ENCODE results near the gene SEMA4C. TPM values are rescaled to one million over a fixed set of nuclear protein-coding genes. Genes with fewer than 3 reads are reported as not detected.

Gene SEMA4C
- total RNA-seq (2011; cell fraction: chromatin; rRNA removed; ENCODE audit: low replicate concordance) = 229 and 466 TPM in 2 replicates
- 309 and 326 TPM in 2 replicates for total RNA-seq (2011; cell fraction: nucleolus; rRNA removed)
- 244 and 282 TPM in 2 replicates for total RNA-seq (2011; cell fraction: nucleoplasm; rRNA removed)
- total RNA-seq (2014; rRNA removed) (28.8 and 35.6 TPM in 2 replicates), total RNA-seq (2014; rRNA removed; fragmentation: Illumina TruSeq; extraction: Trizol) (7.3 and 9.5 TPM in 2 replicates), total RNA-seq (2015; rRNA removed; fragmentation: Illumina TruSeq; extraction: Trizol) (23.9 and 24.6 TPM in 2 replicates), total RNA-seq (2021) (45.2 and 54.4 TPM in 2 replicates), polyA plus RNA-seq (2011; rRNA removed) (59.7 and 110 TPM in 2 replicates), polyA plus RNA-seq (2014; fragmentation: Illumina TruSeq; extraction: Trizol) (21.8 and 29.4 TPM in 2 replicates), polyA plus RNA-seq (2014; fragmentation: Nextera tagmentation; extraction: Ambion mirVana) (under 1 TPM; 0.32 to 0.89 TPM), polyA plus RNA-seq (2014; rRNA removed) (35.5 and 36.2 TPM in 2 replicates), polyA minus RNA-seq (2011; rRNA and poly(A)+ RNA removed) (56.4 and 73.7 TPM in 2 replicates), Bru-seq, nascent RNA (percentile 82 among the genes with signal in this experiment), BruChase-seq, experiment 1, labeled RNA remaining after a 2-hour chase (percentile 82 among the genes with signal in this experiment), BruChase-seq, experiment 2, labeled RNA remaining after a 6-hour chase (percentile 90 among the genes with signal in this experiment)
- polyA plus RNA-seq (2011; cell fraction: cytosol; rRNA removed) = 50.2 and 68.3 TPM in 2 replicates
- polyA plus RNA-seq (2011; cell fraction: nucleus; rRNA removed) = 313 and 392 TPM in 2 replicates
- 39.1 and 59.5 TPM in 2 replicates for polyA plus RNA-seq (2012)
- 58.2 and 59.2 TPM in 2 replicates for polyA minus RNA-seq (2011; cell fraction: cytosol; rRNA and poly(A)+ RNA removed)
- polyA minus RNA-seq (2011; cell fraction: nucleus; rRNA and poly(A)+ RNA removed) = 58.7 and 72.1 TPM in 2 replicates
- long read RNA-seq, experiment 1, partial matches to known transcripts = 9 of 108 reads
- long read RNA-seq, experiment 1, other reads (novel, unspliced or antisense) = 95 of 108 reads
- long read RNA-seq, experiment 2, transcript SEMA4C-201 (15 exons, 3,545 nt) = major isoform, 7 of 58 reads
- long read RNA-seq, experiment 2, partial matches to known transcripts = 9 of 58 reads
- long read RNA-seq, experiment 2, other reads (novel, unspliced or antisense) = 40 of 58 reads
- long read RNA-seq, experiment 3, partial matches to known transcripts = 0 of 2 reads
- long read RNA-seq, experiment 3, other reads (novel, unspliced or antisense) = 2 of 2 reads

GRCh38 chr2:96869822-96870625, at the start of gene SEMA4C:
Gene SEMA4C, minus strand, starts transcription at chr2:96870080. Its CDS starts 2,194 bp downstream, at chr2:96867886.
- Histone ChIP-seq H3K9me3 (replicated peaks; ENCODE audit: control insufficient read depth, insufficient read depth, low read depth, low read length) (no peaks in the 10 kb centered on the region), H3K9ac (ENCODE audit: insufficient read depth in 1 of 2, low read depth in 2 of 2, low read length in 2 of 2) (peak within 1 kb of the TSS; percentile 90 to 100), H4K20me1 (replicated peaks; ENCODE audit: control insufficient read depth, insufficient read depth, low read length) (peaks cover 16% of the 10 kb centered on the region; the same call in 1 of the 2 replicates), H3K4me1 (replicated peaks in 1 of 2; ENCODE audit: control insufficient read depth in 2 of 2, insufficient read depth in 2 of 2, low read length in 2 of 2) (peaks cover 40 to 88% of the 10 kb centered on the region in 2 experiments), H3K27ac (ENCODE audit: extremely low read depth, low read depth, low read length) (peak within 1 kb of the TSS; percentile 95), H3K9me1 (ENCODE audit: control insufficient read depth, insufficient read depth, low read length) (peaks cover 10% of the 10 kb centered on the region), H3K79me2 (ENCODE audit: control insufficient read depth, insufficient read depth, low read length) (peaks cover 77% of the 10 kb centered on the region), H3K4me2 (ENCODE audit: insufficient read depth, low read length) (peak within 1 kb of the TSS; percentile 93), H3K4me3 (peak within 1 kb of the TSS; percentile 97), H3K27me3 (ENCODE audit: control insufficient read depth in 2 of 2, insufficient read depth in 2 of 2, low read length in 2 of 2) (no peaks in the 10 kb centered on the region), H3K36me3 (ENCODE audit: control insufficient read depth, insufficient read depth, low read length) (peaks cover 36% of the 10 kb centered on the region), H2AFZ (ENCODE audit: low read depth, low read length) (peak within 1 kb of the TSS; percentile 71)
- CTCF ChIA-PET (ENCODE audit: low intra/inter-chr PET ratio) = interaction anchor here (0.6 to 1.5 kb wide), 2 partner anchors 81 to 90 kb away, joined by 3 to 5 read pairs; no protein-coding TSS in a partner anchor
- FAIRE-seq (no peak), ATAC-seq (peak; percentile 53), DNase-seq (ENCODE audit: extremely low read depth in 1 of 4, low spot score in 3 of 4) (peak; percentile 78 to 83 (median 80))
- POLR2A ChIA-PET = interaction anchor here (0.7 to 6.2 kb wide), 8 partner anchors 11 to 84 kb away, joined by 3 to 67 read pairs (median 6); partner anchors contain the start of gene ANKRD39
- intact Hi-C loops (cut with micrococcal nuclease) (loop anchor here (5.0 kb wide), 1 partner anchor 82 kb away; no protein-coding TSS in a partner anchor), in situ Hi-C loops (cut with MboI) (loop anchor here (25.0 kb wide), 1 partner anchor 242 kb away; the partner anchor contains the start of gene ANKRD36)
- WGBS (ENCODE audit: insufficient coverage, low coverage, missing lambda C conversion rate) = 1% methylated on average over 23 of the region's 93 CpGs
- BruUV-seq (replicated peaks) = no TSS peak
- TF ChIP-seq CTBP1 (IDR thresholded peaks at IDR 0.05; ENCODE audit: borderline replicate concordance) = 0 out of 2 replicates have a peak, but pooled peaks have one; percentile 17
- TF ChIP-seq, protein P1, sequence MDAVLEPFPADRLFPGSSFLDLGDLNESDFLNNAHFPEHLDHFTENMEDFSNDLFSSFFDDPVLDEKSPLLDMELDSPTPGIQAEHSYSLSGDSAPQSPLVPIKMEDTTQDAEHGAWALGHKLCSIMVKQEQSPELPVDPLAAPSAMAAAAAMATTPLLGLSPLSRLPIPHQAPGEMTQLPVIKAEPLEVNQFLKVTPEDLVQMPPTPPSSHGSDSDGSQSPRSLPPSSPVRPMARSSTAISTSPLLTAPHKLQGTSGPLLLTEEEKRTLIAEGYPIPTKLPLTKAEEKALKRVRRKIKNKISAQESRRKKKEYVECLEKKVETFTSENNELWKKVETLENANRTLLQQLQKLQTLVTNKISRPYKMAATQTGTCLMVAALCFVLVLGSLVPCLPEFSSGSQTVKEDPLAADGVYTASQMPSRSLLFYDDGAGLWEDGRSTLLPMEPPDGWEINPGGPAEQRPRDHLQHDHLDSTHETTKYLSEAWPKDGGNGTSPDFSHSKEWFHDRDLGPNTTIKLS (IDR thresholded peaks at IDR 0.05; ENCODE audit: borderline replicate concordance, low read depth) = 0 out of 2 replicates have a peak, but pooled peaks have one; percentile 14
- TF ChIP-seq, protein P2, sequence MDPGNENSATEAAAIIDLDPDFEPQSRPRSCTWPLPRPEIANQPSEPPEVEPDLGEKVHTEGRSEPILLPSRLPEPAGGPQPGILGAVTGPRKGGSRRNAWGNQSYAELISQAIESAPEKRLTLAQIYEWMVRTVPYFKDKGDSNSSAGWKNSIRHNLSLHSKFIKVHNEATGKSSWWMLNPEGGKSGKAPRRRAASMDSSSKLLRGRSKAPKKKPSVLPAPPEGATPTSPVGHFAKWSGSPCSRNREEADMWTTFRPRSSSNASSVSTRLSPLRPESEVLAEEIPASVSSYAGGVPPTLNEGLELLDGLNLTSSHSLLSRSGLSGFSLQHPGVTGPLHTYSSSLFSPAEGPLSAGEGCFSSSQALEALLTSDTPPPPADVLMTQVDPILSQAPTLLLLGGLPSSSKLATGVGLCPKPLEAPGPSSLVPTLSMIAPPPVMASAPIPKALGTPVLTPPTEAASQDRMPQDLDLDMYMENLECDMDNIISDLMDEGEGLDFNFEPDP (CRISPR knock-in tag; IDR thresholded peaks at IDR 0.05) = no peak
- TF ChIP-seq TFAM (CRISPR knock-in tag; conservative IDR thresholded peaks at IDR 0.05) = no peak
- TF ChIP-seq ZNF184 (CRISPR knock-in tag; IDR thresholded peaks at IDR 0.05) = no peak
- TF ChIP-seq DDX20 (tag; IDR thresholded peaks at IDR 0.05; ENCODE audit: low read depth) = no peak
- TF ChIP-seq RHOXF2B (CRISPR knock-in tag; conservative IDR thresholded peaks at IDR 0.05) = no peak
- TF ChIP-seq, protein P3, sequence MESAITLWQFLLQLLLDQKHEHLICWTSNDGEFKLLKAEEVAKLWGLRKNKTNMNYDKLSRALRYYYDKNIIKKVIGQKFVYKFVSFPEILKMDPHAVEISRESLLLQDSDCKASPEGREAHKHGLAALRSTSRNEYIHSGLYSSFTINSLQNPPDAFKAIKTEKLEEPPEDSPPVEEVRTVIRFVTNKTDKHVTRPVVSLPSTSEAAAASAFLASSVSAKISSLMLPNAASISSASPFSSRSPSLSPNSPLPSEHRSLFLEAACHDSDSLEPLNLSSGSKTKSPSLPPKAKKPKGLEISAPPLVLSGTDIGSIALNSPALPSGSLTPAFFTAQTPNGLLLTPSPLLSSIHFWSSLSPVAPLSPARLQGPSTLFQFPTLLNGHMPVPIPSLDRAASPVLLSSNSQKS (CRISPR knock-in tag; IDR thresholded peaks at IDR 0.05) = no peak
- no peak for TF ChIP-seq CEBPB (tag; IDR thresholded peaks at IDR 0.05)
